Superior temporal gyrus (tissue), 1 donor: ENCODE measurements around the gene BACH1.
"Not testable (repeated sequence)": the region's sequence is repeated elsewhere in the genome, so short reads cannot be mapped to it uniquely, and the experiment has no call there.

ENCODE experiments used
- DNase-seq: peaks from one replicate; pipeline ENCODE4 v3.0.0-alpha.2; 2016; ENCODE audit errors: extremely low spot score

BACH1 gene

GRCh38 chr21:29346771-29347170 lies 48.0 kb downstream of the BACH1 start:
- no peak for DNase-seq

- DNase-seq = no peak
These were observed 48.6 kb downstream of the BACH1 start for GRCh38 chr21:29347274-29347681.

- no peak for DNase-seq
These were observed 51.0 kb downstream of the BACH1 start for GRCh38 chr21:29349702-29350101.

- no peak for DNase-seq
These were observed 51.6 kb downstream of the BACH1 start for GRCh38 chr21:29350246-29350779.

- no peak for DNase-seq
These were observed 53.0 kb downstream of the BACH1 start for GRCh38 chr21:29351691-29352090.

GRCh38 chr21:29355043-29355710 lies 56.5 kb downstream of the BACH1 start:
- not testable (repeated sequence) for DNase-seq

GRCh38 chr21:29356291-29356690 lies 57.6 kb downstream of the BACH1 start:
- DNase-seq = not testable (repeated sequence)

GRCh38 chr21:29356810-29357209 lies 58.1 kb downstream of the BACH1 start:
- not testable (repeated sequence) for DNase-seq

GRCh38 chr21:29359718-29360117 lies 61.0 kb downstream of the BACH1 start:
- no peak for DNase-seq

GRCh38 chr21:29360799-29361765 lies 62.4 kb downstream of the BACH1 start:
- DNase-seq = peak; percentile 67

- DNase-seq = no peak
These were observed 64.0 kb downstream of the BACH1 start for GRCh38 chr21:29362758-29363157.

GRCh38 chr21:29365661-29366265 lies 67.0 kb downstream of the BACH1 start:
- DNase-seq = no peak

- DNase-seq = no peak
These were observed 67.8 kb downstream of the BACH1 start for GRCh38 chr21:29366532-29366931.

GRCh38 chr21:29367335-29367734 lies 68.6 kb downstream of the BACH1 start:
- DNase-seq = no peak

- no peak for DNase-seq
These were observed 70.2 kb downstream of the BACH1 start for GRCh38 chr21:29368906-29369305.

- no peak for DNase-seq
These were observed 72.7 kb downstream of the BACH1 start for GRCh38 chr21:29371464-29371863.

- DNase-seq = peak; percentile 93
These were observed 73.5 kb downstream of the BACH1 start for GRCh38 chr21:29372063-29372802.

- DNase-seq = no peak
These were observed 75.8 kb downstream of the BACH1 start for GRCh38 chr21:29374481-29374880.

- no peak for DNase-seq
These were observed 77.8 kb downstream of the BACH1 start for GRCh38 chr21:29376556-29376955.

GRCh38 chr21:29377266-29377665 lies 78.5 kb downstream of the BACH1 start:
- no peak for DNase-seq

GRCh38 chr21:29378832-29379231 lies 80.1 kb downstream of the BACH1 start:
- no peak for DNase-seq
